HG03469 (cell line): ENCODE measurements around the gene PDCD1LG2.

Experiments used
- ATAC-seq: cut with Tn5 transposase; IDR thresholded peaks from one replicate; pipeline ENCODE4 v1.9.1; 2021; ENCODE audit warnings: mild to moderate bottlenecking, moderate library complexity, moderate number of reproducible peaks; ENCODE audit not compliant: unreplicated experiment

PDCD1LG2 gene

DNA sequence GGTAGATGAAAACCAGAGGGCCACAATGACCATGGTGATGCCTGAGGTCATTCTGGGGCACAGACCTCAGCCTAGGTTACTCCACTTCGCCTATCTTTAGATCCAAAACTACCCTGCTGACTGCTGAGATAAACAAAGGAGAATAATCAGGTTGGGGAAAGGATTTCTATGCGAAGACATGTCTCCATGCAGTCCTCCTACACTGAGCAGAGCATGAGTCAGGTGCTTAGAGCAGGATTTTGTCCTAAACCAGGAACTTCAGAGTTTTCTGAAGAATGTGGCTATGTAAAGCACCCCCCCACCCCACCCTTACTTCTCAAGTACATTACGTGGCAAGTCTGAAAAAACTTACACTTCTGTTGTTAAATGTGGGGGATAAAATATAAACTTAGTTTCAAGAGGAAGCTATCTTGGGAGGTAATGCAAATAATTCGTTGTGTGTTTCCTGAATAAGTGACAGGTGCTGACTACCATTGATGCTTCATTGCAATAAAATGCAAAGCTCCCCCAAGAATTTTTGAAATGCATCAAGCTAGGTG lies 19.4 kb downstream of the PDCD1LG2 start:
- ATAC-seq, result peak; percentile 46

DNA sequence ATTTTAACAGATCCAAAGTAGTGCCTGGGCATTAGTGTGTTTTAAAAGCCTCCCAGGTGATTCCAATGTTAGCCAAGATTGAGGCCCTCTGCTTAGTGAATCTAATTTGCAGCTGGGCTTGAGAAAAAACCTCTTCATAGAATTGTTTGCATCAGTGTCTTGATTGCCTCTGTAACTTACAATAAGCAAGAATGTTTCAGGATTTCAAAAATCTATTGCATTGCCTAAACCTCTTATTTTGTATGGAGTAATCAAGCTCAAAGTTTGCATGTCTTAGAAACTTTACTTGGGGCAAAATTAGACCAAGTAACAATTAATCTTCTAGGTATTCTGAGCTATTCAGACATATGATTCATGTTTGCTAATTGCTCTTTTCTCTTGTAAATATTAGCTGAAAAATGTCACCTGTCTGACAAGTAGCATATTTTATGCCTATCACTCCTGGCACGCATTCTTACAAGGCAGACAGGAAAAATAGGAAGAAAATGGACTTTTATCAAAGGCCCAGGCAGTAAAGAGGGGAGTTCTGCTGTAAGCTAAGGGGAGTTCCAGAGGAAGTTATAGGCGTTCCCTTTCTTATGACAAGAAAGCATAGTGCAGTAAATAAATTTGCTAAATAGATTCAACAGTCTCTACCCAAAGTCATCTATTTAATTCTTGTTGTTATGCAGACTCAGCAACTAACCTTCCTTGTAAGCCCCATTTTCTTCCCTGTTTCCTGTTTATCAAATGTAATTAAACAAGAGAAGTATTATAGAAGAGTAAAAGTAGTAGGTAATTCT lies 21.0 kb downstream of the PDCD1LG2 start:
- no peak for ATAC-seq

DNA sequence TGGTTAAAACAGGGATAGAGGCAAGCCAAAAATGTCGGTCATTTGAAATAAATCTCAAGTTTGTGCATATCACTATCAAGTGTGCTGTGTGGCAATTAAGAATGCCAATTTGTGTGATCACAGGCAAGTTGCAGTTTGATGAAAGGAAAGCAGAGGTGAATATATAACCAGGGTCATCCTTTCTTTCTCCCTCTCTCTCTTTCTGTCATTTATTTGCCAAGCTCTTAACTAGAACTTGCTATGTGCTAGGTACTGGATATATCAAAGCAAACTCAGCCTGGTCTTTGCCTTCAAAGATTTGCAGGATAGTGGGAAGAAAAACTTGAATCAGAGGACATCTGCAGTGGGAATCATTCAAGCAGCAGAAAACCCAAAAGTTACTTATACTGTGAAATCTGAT lies 22.0 kb downstream of the PDCD1LG2 start:
- ATAC-seq, result no peak

DNA sequence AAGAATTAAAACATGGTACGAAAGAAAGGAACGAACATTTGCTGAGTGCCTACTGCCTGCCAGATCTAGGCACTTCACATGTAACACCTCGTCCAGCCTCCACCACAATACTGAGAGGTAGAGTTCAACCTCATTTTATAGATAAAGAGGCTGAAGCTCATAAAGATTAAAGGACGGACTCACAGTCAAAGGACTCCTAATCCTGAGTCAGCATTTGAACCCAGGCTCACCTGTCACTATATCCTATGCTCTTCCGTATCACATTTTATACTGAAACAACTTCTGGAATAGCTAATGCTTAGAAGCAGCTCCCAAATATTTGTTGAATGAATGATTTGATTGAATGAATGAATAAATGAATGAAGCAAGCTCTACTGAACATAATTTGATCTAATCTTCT lies 22.5 kb downstream of the PDCD1LG2 start:
- ATAC-seq, result no peak

DNA sequence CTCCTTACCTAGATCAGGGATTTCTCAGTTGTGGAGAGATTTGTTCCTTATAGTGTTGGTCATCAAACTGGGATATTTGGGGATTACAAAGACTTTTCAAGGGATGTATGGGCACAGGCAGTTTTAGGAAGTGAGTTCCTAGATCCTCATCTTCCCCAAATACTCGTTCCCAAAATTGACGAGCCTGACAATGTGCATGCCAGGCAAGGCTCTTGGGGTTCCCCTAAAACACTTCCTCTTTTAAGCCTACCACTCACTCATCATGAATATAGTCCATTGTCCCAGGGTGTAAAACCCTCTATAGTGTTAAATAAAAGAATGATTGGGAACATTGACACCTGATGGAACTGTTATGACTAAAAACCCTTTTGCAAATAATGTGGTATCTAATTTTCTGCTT lies 26.4 kb downstream of the PDCD1LG2 start:
- no peak for ATAC-seq

DNA sequence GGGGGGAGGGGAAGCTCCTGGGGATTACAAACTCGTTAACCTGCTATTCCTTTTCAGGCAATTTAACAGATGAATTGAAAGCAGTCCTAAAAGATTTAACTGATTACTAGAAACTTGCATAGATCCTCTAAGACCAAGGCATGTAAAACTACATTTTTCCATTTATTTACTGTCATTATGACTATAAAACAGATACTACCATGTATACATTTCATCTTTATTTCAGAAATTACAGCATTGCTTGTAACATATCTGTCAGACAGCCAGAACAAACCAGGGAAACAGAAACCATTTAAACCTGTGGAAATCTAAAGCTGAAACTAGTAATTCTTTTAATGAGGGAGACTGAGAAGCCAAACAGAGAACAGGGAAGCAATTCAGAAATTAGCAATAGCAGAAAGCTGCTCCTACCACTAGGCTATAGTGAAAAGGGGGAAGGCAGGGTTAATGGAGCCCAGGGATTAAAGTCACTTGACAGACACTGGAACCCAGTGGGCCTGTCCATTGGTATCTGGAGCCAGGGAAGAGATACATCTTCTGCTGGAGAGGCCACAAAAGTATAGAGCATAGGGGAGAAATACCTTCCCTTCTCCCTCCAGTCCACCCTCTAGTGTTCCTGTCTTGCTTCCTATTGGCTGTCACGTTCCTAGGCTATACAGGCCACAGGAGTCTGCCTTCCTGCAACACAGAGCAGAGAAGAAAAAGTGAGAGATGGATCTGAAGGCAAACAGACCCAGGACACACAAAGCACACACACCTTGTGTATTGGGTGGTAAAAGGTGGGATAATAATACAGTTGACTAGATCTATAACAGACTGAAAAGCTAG lies 33.8 kb downstream of the PDCD1LG2 start:
- ATAC-seq, result no peak

DNA sequence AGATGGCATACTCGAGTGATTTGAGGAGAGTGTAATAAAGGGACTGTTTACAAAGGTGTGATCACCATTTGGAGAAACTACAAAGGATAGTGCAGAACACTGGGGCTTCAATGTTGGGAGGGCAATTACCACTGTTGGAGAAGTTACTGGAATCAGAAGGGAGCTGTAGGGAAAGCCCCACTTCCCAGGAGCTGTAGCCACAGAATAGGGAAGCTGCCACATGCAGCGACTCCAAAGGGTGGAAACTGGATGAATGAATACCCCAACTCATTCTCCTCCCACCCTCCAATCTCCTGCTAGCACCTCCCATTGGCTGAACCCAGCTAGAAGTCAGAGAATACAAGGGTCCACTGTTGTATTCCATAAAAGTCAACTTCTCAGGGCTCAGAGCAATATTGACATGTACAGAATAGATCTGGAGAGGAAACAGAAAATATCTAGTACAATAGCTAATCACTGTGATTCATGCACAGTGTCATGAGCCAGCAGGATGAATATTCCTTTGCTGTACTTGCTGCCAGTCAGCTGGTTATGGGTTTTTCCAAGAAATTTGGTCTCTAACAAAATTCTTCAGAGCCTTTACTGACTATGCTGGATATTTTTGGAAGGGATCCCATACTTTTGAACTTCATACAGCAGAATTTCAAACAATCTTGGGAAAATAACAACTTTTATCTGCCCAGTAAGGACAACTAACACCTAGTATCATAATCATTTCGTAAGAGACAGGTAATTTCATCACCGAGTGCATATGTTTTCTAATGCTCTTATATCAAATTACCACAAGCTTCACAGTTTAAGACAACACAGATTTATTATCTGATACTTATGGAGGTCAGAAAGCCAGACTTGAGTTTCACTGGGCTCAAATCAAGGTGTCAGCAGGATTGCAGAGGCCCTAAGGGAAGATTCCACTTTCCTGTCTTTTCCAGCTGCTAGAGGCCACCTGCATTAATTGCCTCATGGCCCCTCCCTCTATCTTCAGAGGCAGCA lies 39.6 kb downstream of the PDCD1LG2 start:
- no peak for ATAC-seq

DNA sequence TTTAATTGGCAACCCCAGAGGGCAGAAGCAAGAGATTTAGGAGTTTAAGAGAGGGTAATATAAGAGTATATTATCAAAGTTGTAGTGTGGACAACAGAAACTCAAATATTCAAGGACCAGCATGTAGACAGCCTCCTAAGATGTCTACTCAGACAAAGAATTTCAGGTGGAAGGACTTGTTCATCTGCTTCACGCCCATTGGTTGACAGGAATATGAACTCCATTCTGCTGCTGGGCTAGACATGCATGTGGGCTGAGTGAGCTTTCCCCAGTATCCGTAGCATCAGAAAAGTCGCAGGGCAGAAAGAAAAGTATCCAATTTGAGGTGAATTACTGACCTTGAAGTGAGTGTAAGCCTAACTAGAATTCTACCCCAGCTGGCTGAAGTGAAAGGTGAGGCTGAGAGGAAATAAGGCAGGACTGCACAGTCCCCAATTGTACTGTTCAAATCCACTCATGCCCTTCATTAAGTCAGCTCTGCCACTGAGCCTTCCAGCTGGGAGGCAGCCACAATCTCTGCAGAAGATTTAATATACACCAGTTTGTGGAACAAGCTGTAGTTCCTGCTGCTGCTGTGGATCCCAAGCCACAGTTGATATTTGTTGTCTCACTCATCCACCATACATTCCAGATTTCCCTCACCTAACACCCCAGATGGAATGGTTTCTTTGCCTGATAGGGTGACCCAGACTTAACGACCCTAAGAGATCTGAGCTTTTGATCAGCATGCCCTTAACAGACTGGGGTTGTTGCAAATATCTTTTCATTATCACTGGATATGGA lies 41.2 kb downstream of the PDCD1LG2 start:
- ATAC-seq, result no peak

DNA sequence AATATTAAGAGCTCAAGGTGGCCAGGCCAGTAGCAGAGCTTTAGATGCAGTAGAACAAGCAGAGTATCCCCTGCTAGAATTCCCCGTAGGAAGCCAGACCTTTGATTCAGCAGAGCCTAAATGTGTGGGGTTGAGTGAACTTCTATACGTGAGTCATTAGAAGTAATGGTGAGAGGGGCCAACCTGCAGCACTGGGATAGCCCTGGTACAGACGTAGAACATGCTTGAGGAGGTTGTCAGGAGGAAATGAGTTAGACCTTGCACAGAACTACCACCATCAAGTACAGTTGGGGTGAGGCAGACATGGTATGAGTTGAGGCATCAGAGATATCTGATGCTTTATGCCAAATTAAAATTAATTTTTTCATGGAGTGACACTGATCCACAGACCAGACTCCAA lies 42.0 kb downstream of the PDCD1LG2 start:
- ATAC-seq, result no peak

DNA sequence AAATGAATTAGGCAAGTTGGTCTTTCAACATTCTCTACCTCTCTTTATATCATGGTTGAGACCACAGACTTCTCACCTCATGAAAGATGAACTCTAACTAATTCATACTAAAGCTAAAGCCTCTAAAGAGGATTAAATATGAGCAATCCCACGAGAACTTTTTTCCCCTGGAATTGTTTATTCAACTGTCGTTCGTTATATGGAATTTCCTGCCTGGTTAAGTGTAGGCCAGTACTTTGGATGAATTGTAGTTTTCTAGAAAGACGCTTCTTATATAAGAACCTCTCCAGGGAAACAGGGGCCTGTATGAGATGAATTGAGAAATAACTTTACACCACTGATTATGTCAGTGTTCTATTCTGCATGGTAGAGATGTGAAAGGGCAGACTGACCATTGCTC lies 42.9 kb downstream of the PDCD1LG2 start:
- no peak for ATAC-seq

DNA sequence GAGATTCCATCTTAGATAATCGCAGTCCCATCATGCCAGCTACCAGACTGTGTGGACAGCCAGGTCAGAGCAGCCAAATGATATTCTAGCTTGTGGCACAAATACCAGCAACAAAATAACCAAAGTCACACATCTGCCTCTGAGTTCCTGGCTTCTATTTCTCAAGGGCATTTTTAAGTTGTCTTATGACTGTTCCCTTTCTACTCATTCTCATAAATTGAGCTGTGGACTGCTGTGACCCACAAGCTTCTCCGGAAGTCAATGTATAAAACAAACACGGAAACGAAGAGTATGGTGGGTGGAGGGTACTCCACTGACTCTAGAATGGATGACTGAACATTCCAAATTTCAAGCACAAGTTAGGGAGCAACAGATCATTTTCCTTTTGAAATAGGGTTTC lies 43.9 kb downstream of the PDCD1LG2 start:
- ATAC-seq, result peak; percentile 65

DNA sequence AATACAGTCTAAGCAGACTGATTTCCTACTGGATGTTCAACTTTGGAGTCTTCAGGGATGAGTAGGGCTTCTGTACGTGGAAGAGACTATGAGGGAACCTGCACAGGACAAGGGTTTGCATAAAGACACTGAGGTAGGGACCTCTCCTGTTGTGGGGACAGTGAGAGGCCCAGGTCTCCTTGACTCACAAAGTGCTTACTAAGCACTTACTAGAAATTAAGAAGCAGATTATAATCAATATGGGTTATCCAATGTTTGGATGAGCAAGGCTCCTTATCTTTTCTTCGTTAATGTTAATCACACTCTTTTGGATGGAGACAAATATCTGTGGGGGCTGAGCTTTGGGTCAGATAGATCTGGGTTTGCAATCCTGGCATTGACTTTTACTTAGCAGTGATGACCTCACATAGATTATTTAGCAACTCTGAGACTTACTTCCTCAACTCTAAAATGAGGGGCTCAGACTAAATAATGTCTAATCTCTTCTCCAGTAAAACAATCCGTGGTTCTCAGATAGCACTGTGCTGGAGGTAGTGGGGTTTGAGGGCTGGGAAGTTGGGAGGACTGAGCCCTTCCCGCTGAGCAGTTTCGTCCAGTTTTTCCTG lies 45.9 kb downstream of the PDCD1LG2 start:
- ATAC-seq, result no peak

DNA sequence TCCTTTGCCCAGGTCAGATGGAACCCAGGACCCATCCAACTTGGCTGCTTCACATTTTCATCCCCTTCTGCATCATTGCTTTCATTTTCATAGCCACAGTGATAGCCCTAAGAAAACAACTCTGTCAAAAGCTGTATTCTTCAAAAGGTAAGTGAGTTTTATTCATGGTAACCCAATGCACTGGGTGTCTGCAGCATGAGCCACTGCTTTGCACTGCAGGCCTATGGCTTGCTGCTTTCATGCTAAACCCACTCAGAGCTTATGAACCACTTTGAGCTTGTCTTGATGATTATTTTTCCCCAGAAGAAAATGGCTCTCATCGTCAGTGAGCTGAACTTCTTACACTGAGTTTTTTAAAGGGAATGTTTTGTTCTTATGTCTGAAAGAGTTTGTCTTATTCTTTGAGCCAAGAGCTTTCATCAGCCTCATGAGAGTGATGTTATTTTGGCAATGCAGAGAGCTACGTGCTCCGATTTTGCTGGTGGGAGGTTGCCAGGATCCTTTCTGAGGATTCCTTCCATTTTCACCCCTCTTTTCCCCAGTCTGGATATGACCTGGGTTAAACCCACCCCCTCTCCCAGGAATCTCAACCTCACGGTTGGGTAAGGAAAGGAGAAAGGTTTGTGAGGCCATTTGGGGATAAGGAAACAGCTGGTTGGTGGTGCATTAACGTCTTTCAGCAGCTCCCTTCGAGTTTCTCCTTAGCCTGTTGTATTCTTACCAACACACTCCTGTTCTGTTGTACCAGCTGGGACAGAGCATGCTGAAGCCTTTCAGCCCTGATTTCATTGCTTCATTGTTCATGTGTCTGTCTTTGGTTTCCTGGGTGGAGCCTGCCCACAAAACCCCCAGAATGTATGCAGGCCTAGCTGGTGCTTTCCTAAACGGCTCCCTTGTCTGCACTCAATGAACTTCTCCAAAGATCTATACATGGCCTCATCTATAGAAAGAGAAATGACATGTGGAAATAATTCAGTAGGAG lies 47.6 kb downstream of the PDCD1LG2 start:
- ATAC-seq, result no peak

DNA sequence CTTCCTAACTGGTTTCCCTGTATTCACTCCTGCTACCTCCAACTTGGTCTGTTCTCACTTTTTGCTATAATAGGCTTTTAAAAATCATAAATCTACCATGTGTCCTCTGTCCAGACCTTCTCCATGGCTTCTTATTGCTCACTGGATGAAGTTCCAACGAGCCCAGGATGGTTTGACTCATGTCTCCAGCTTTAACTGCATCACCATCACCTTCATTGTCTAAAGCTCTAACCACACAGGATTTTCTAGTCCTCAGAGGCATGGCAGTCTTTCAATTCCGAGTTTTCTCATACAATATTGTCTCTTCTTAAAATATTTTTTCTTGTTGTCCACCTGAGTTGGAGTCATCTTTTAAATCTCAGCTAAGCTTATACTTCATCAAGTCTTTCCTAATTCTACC lies 49.3 kb downstream of the PDCD1LG2 start:
- no peak for ATAC-seq

DNA sequence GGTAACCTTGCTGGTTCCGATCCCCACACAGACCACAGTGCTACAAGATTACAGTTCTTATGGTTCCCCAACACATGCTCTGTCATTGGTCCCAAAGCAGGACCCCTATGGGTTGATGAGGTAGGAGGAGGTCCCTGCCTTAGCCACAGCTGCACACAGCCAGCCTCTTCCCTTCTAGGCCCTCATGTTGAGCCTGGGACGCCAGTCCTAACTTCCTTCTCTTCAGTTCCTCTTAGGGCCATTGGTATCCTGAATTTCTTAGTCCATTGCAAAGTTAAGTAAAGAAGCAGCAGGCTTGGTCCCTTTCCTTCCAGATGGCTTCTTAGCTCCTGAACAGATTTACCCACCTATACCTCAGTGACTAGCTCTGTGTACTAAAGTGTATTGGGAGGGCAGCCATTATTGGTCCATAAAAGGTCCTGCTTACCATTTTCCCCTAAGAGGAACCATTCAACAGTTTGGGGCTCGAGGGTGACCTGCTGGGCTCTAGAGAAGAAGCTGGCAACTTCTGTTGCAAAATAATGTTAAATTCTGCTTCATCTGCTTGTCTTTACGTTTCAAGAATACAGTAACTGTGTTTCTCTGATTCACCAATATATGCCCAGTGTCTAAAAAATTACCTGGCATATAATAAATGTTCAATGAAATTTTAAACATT lies 50.2 kb downstream of the PDCD1LG2 start:
- no peak for ATAC-seq

DNA sequence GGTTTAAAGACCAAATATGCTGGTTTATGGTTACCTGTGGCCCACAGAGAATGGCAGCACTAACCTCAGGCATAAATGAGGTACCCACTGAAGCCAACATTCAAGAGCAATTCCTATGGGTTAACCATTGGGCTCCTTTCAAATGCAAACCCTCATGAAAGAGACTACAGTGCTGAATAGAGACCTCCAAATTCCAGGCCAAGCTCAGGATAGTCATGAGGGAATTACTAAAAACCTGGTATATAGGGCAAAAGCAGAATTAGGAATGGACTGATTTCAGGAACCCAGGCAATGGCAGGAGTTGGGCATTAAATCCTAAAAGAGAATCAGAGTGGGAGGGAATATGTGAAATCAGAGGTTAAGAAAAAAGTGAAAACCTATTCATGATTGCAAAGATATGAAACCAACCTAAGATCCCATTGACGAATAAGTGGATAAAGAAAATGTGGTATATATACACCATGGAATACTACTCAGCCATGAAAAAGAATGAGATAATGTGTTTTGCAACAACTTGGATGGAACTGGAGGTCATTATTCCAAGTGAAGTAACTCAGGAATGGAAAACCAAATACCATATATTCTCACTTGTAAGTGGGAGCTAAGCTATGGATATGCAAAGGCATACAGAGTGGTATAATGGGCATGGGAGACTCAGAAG lies 51.6 kb downstream of the PDCD1LG2 start:
- ATAC-seq, result no peak

DNA sequence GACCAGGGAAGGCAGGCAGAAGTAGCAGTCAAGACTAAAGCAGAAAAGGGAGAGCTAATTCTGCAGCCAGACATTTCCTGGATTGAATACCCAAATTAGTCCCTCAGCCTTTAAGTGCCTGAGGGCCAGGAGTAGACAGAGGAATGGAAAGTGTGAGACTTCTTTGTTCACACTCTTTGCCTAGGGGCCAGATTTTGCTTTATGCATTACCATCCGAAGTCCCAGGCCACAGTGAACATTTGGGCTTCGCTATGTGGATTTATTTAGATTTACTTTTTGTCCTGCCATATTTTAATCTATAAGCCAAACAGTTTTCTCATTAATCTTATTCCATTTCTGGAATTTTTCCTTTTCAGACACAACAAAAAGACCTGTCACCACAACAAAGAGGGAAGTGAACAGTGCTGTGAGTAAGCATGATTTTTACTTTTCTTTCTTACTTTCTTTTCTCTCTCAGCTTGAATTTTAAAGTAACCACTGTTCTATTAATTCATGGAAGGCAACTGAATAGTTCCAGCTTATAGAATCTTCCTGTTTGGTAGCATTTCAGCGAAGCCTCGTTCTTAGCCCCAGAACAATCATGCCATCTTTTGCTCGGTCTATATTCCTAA lies 52.6 kb downstream of the PDCD1LG2 start:
- ATAC-seq, result no peak
